ENCODE measurements around the gene CELF6.

DNA sequence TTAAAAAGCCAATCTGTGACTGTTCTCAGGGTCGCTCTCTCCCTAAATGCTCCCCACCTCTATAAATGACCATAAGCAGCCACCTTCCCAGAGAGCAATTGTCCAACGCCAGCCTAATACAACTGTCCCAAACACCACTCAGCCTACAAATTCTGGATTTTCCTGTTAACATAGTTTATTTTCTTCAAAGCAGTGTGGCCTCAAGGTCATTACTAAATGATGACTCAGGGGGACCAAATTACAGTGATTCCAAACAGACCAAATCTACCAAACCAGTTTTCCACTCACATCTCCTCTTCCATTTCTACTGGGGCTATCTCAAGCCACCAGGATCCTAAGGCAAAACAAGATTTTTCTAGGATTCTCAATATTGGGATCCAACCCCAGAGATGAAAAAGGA lies 33.3 kb upstream of the CELF6 start:
- TF ChIP-seq POLR2A (IDR thresholded peaks at IDR 0.05) (no peak), EP300 (IDR thresholded peaks at IDR 0.05) (no peak)
- TF ChIP-seq, protein P1, sequence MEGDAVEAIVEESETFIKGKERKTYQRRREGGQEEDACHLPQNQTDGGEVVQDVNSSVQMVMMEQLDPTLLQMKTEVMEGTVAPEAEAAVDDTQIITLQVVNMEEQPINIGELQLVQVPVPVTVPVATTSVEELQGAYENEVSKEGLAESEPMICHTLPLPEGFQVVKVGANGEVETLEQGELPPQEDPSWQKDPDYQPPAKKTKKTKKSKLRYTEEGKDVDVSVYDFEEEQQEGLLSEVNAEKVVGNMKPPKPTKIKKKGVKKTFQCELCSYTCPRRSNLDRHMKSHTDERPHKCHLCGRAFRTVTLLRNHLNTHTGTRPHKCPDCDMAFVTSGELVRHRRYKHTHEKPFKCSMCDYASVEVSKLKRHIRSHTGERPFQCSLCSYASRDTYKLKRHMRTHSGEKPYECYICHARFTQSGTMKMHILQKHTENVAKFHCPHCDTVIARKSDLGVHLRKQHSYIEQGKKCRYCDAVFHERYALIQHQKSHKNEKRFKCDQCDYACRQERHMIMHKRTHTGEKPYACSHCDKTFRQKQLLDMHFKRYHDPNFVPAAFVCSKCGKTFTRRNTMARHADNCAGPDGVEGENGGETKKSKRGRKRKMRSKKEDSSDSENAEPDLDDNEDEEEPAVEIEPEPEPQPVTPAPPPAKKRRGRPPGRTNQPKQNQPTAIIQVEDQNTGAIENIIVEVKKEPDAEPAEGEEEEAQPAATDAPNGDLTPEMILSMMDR (IDR thresholded peaks at IDR 0.05), result no peak

Measured in gastroesophageal sphincter (tissue), 3 donors.